CD4-positive, alpha-beta T cell treated with Interleukin-6 at 100 ng/mL for 8 hours (primary cell): ENCODE results near the gene LAMB4.

ENCODE experiments used
- DNase-seq: peaks from one replicate; pipeline ENCODE4 v3.0.0-alpha.2; 2020; ENCODE audit warnings: mixed read lengths, low spot score

The LAMB4 gene

DNA sequence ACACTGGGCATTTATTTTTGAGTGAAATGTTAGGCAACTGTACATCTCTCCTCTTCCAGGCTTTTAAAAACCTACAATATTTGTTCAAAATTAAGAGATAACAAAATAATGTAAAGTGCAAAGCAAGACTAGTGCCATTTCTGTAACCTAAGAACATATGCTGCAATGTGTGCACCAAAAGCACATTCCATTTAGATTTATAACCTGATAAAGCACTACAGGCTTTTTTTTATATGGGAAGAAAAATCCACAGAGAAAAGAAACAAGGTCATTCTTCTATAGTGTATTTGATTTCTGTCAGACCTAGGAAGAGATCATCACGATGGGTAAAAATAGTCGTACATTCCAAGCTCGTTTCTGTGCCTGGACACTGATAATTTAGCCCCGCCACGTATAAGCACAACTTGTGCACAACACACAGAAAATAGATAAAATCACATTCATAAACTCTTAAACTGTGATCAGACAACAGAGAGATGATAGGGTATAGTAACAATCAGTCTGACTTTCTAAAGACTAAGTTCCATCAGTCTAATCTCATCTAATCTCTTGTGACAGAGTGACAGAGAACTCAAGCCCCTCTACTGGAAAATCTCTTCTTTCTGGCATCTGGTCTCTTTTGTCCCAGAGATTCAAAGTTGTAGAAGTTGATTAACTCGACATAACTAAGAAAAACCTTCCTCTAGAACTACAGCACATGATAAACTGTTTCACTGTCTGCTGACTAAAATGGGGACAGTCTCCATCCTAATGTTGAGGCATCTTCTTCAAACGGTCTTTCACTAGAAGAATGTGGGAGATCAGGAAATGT, 133.9 kb downstream of the LAMB4 start:
- DNase-seq, result no peak

DNA sequence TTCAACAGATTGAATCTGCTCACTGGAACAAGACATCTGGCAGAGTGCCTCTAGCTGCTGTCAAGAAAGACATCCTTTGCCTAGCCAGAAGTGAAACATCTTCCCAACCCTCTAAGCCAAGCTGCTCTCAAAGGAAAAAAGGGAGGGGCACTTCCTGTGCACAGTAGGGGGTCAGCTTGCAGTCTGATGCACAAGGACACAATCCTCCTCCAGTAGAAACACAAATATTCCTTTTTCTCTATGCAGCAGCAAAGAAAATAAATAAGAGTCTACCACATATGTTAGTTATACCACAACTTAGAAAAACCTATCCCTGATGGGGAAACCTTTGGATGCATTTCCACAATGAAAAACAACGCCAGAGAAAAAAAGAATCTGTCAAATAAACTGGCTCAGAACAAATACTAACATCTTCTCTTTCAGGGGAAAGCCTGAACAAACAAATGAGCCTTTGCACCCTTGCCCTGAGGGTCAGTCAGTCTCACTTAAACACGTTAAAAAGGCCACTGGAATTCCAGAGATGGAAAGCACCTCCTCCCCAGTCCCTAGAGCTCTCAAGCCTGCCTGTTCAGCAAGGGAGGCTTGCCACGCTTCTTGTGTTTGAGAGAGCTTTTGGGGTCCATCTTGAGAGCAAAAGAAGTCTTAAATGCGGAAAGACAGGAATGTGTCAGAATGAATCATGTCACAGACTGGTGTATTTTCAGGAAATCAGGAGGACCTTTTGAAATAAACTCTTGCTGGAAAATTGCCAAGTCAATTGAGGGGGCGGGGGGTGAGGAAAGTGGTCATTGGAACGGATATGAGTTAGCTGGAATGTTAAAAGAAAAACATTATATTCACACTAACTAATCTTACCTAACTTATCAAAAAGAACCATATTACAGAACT, 134.7 kb downstream of the LAMB4 start:
- DNase-seq, result no peak

DNA sequence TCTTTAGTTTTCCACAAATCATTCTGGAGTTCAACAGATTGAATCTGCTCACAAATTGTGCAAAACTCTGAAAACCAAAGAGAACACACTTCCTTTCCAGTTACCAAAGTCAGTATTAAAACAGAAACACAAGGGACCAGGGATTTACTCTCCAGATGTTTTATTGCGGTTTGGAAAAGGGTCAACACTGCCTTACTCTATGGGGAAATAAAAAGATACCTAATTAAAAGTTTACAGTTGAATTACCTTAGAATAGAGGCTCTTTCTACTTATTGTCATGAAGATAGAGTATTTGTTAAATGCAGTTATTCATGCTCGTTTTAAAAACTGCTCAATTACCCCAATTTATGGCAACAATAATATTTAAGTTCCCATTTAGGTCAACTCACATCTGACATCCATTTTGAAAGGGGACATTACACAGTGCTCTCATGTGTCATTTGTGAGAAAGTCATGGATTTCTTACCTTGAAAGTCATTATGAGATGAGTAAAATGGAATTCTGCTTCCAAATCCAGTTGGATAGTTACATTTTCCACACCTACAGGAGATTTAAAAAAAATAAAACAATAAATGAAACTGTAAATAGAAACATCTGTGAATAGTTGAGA, 135.6 kb downstream of the LAMB4 start:
- no peak for DNase-seq

DNA sequence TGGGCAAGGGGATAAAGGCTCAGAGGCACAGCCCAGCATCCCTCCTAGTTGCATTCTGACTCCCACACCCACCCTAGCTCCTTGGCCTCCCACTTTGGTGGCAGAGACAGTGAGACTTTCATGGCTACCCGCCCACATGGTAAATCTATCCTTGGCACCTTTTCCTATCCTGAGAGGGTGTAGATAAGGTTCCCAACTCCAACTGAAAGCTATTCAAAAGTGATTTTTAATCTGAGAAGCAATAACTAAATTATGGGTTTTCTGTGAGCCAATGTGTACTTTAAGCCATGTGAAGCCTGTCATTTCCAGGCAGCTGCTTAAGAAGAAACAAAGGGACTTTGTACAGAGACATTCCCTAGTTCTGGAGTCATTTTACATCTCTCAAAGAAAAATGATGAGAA, 136.3 kb downstream of the LAMB4 start:
- DNase-seq, result no peak

DNA sequence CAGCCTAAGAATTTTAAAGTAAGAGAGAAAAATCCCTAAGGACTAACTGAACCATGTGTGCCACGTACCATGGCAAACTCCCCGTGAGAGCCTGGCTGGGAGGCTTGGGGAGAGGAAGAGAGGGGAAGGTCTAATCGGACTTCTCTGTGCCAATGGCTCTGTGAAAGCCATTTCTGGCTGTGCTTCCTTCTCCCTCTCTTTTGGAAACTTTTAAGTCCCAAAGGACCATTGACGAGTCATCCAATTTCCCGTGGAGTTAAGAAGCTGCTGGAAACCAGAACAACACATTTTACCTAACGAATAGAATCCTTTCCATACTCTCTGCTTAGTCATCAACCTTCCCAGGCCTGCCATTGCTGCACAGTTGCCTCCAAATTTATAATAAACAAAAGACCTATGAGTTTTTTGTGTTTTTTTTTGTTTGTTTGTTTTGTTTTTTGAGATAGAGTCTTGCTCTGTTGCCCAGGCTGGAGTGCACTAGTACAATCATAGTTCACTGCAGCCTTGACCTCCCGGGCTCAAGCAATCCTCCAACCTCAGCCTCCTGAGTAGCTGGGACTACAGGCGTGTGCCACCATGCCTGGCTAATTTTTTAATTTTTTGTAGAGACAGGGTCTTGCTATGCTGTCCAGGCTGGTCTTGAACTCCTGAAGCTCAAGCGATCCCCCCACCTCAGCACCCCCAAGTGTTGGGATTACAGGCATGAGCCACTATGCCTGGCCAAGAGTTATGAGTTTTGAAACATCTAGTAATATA, 140.4 kb downstream of the LAMB4 start:
- no peak for DNase-seq

DNA sequence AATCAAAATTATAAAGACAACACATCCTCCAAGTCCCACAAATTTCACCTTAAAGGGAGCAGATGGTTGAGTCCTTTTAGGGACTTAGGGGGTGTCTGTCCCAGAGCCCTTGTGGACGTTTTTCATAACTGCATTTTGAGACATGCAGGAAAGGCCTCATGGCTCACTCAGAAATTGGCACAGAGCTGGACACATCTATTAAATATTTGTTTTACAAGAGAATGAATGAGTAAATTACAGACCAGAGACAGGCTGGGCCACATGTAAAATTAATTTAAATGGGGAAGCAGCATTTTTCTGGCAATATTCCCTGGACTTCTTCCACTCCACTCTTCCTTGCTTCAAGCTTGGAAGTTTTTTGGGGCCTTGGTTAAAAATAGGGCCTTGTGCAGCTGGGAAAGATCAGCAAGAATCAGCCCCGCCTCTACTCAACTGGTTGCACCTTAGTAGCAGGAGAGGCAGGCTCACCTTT, 147.2 kb downstream of the LAMB4 start:
- no peak for DNase-seq

DNA sequence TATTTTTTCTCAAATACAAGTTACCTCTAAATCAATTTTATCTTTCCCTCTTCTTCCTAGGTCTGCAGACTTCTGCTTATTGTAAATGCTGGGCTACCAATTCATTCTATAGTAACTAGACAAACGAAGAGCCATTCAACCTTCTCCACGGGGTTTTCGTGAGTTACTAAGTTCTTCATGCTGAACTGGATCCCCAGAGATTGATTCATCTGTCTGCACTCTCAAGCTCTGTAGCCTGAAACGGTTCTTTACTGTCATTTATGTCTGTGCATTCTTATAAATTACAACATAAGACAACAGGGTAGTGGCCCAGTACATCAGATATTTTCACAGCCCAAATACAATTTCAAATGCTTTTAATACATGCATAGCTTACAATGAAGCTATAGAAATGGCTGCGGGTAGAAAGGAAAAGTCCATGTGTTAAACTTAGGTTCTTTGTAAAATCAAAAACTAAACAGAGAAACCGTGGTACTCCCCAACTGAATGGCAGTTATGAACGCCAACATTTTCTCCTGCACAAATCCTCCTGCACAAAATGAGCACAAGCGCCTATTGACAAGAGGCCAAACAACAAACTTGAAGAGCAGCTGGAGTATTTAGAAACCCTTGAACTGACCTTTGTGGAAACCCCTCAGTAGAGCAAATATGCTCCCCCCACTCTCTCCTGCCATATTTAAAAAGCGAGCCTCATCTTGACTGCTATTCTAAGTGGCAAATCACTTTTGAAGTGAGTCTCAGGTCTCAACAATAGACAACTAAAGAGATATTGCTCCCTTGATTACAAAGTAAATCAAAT, 147.9 kb downstream of the LAMB4 start:
- DNase-seq, result no peak

DNA sequence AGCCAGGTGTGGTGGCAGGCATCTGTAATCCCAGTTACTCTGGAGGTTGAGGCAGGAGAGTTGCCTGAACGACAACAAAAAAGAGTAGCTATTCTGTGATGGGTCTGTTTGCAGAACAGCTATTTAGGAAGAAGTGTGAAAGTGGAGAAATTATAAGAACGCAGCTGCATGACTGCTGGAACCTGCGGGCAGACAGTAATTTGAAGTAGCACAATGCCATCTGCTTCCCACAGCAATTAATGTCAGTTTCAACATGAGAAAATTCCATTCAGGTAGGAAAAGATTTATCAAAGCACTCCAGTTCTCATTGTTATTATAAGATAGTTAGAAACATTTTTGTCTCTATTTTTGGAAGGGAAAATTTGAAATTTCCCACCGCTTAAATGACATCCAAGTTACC, 148.7 kb downstream of the LAMB4 start:
- DNase-seq, result no peak

DNA sequence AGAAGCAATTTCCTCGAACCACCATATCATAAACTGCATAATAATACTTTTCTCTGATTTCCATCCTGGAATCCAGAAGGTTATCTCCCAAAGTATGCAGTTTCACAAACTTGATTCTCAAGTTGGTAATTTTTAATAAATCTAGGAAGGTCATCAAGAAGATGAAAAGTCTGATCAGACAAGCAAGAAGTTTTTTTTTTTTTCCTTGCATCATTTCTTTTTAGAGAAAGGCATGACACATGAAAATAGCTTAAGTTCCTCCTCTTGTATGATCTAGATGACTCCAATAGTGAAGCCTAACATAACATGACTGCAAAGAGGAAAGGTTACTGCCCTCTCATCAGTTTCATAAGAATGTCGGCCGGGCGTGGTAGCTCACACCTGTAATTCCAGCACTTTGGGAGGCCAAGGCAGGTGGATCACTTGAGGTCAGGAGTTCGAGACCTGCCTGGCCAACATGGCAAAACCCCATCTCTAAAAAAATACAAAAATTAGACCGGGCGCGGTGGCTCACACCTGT, 149.4 kb downstream of the LAMB4 start:
- DNase-seq, result no peak

DNA sequence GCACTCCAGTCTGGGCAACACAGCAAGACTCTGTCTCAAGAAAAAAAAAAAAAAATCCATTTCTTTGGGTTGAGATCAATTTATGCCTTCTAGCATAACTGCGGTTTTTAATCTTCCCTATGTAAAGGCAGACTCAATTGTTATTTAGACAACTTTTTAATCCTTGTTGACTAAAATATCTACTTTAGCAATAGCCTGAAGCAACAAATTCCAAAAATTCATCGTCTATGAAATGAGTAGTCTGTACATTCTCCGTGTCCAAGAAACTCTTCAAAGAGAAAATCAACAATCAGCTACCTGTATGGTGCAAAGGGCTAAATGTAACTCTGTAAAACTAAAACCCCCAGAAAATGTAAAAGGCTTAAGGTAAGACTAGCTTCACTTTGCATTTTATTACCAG, 150.0 kb downstream of the LAMB4 start:
- DNase-seq, result no peak

DNA sequence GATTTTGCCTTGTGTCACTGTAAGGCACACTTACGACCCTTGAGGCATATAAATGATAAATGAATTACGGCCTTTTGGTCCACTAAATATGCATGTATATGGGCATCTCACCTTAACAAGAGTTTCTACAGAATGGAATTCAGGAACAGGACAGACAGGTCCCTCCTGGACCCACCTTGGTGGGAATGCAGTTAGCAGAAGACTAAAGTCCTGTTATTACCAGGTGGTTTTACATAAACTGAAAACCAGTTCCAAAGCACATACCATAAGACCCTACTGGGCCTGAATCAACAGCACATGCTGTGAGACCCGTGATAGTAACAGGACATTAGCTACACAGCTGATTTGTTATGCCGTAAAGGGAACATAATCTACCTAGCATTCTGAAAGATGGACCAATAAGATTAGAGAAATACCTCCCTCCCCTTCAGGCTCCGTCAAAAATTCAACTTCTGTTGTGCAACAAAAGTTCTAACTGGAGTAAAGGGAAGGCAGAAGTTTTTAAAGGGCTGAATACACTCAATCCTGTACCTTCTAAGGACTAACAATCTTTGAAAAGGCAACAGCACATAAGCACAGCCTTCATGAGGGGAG, 151.2 kb downstream of the LAMB4 start:
- no peak for DNase-seq

DNA sequence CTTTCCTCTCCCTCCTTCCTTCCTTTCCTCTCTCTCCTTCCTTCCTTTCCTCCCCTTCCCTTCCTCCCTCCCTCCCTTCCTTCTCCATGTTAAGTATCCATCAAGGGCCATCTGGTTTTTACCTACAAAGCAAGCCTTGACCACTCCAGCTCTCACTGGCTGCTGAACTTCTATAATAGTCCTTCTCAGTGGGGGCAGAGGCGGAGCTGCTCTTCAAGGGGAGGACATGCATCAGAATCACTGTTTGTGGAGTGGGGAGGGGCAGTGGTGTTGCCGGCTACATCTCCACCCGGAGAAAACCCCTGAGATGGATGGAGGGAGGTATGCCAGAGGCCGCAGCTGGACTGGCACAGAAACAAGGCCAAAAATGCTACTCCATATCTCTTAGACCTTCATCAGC, 153.1 kb downstream of the LAMB4 start:
- DNase-seq, result no peak

DNA sequence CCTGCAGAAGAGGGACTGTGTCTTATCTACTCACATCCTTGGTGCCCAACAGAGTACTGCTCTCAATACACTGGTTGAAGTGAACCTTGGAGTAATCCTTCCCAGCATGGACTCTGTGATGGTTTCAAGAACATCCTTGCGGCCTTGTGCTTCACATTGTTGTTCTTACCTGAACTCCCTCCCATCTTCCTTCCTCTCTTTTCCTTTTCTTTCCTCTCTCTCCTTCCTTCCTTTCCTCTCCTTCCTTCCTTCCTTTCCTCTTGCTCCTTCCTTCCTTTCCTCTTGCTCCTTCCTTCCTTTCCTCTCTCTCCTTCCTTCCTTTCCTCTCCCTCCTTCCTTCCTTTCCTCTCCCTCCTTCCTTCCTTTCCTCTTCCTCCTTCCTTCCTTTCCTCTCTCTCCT, 153.5 kb downstream of the LAMB4 start:
- DNase-seq, result no peak

DNA sequence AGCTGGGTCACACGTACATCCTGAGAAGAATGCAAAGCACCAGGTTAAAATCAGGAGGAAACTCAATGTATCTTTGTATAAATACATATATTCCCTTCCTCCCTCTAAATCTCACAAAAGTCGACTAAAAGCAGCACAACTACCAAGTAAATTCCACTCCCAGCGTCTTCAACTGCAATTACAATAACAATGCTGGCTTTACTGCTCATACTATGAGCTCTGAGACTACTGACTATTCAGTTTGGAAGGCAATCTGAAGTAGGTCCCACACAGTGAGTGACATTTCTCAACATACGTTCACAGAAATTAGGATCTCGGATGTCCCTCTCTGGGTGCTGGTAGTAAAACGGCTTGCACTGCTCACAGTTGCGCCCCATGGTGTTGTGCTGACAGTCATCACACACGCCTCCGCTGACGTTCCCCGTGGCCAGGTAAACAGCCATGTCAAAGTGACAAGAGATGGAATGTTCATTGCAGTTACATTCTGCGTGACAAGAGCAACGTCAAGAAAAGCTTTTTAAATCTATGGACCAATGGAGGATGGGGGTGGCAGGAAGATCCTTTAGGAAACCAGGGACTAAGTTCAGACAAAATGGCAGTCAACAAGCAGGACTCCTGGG, 154.7 kb downstream of the LAMB4 start:
- DNase-seq, result no peak

DNA sequence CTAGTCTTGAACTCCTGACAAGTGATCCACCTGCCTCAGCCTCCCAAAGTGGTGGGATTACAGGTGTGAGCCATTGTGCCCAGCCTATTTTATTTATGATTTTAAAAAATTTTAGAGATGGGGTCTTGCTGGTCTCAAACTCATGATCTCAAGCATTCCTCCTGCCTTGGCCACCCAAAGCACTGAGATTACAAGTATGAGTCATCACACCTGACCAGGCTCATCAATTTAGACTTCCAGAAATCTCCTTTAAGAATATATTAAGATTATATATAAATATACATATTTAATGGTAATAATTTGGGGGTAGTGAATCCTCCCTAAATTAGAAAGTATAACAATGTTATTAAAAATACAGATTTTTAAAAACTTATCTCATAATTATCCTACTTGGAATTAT, 156.3 kb downstream of the LAMB4 start:
- DNase-seq, result no peak
